Measurements from ENCODE around the gene ACSF2. TPM values are rescaled to one million over a fixed set of nuclear protein-coding genes. Genes with fewer than 3 reads are reported as not detected.

ACSF2 gene
- total and polyA plus RNA-seq, 2 of the 13 experiments (the other 11 are each of a cell fraction or from before 2014, with no cell fraction given) = 87.3 to 109 TPM

DNA sequence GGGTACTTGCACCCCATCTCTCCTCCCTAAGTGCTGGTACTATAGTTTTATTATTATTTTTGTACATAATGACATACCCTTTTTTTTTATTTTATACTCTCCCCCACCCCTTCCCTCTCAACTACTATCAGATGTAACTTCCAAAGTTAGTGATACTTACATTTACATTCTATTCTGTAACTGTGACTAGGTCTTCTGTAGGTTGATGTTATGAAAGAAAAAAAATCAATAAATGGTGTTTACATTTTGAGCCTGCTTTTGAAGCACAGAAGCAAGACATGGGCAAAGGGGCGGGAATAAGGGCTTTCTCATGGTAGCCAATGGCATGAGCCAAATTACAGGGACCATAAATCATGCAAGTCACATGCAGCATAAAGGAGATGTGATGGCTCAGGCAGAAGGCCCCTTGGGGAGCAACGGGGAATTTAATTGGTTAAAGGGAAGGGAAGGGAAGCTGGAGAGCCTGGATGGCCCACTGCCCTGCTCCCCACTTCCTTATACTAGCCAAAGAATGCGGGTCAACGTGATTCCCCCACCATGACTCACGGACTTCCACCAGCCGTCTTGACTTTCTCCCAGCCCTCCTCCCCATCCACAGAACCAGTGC, 2.4 kb upstream of the ACSF2 start (continued):
- no peak for TF ChIP-seq ZNF180 (CRISPR knock-in tag; IDR thresholded peaks at IDR 0.05; ENCODE audit: borderline replicate concordance, low read depth)
- 0 out of 2 replicates have a peak, but pooled peaks have one; percentile 25 for TF ChIP-seq ZFP36L1 (CRISPR knock-in tag; IDR thresholded peaks at IDR 0.05)
- TF ChIP-seq ZBTB39 (CRISPR knock-in tag; IDR thresholded peaks at IDR 0.05) = no peak
- TF ChIP-seq TBL1XR1 (IDR thresholded peaks at IDR 0.05; ENCODE audit: borderline replicate concordance, low read length, partially characterized antibody) = peak; percentile 69
- no peak for TF ChIP-seq ZNF782 (CRISPR knock-in tag; IDR thresholded peaks at IDR 0.05; ENCODE audit: borderline replicate concordance)
- TF ChIP-seq, protein P1, sequence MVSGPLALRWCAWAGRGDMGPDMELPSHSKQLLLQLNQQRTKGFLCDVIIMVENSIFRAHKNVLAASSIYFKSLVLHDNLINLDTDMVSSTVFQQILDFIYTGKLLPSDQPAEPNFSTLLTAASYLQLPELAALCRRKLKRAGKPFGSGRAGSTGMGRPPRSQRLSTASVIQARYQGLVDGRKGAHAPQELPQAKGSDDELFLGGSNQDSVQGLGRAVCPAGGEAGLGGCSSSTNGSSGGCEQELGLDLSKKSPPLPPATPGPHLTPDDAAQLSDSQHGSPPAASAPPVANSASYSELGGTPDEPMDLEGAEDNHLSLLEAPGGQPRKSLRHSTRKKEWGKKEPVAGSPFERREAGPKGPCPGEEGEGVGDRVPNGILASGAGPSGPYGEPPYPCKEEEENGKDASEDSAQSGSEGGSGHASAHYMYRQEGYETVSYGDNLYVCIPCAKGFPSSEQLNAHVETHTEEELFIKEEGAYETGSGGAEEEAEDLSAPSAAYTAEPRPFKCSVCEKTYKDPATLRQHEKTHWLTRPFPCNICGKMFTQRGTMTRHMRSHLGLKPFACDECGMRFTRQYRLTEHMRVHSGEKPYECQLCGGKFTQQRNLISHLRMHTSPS (CRISPR knock-in tag; IDR thresholded peaks at IDR 0.05; ENCODE audit: low read depth) = no peak
- TF ChIP-seq, protein P2, sequence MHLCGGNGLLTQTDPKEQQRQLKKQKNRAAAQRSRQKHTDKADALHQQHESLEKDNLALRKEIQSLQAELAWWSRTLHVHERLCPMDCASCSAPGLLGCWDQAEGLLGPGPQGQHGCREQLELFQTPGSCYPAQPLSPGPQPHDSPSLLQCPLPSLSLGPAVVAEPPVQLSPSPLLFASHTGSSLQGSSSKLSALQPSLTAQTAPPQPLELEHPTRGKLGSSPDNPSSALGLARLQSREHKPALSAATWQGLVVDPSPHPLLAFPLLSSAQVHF (CRISPR knock-in tag; IDR thresholded peaks at IDR 0.05) = no peak
- TF ChIP-seq KDM3A (CRISPR knock-in tag; IDR thresholded peaks at IDR 0.05; ENCODE audit: low read depth) = peak; percentile 86; the same call in 1 of the 2 replicates
- no peak; the same call in 1 of the 2 replicates for TF ChIP-seq JUNB (CRISPR knock-in tag; IDR thresholded peaks at IDR 0.05; ENCODE audit: borderline replicate concordance)
- no peak for TF ChIP-seq ZNF30 (CRISPR knock-in tag; IDR thresholded peaks at IDR 0.05)
- peak; percentile 50; the same call in 1 of the 2 replicates for TF ChIP-seq ZNF280D (CRISPR knock-in tag; IDR thresholded peaks at IDR 0.05)
- no peak for TF ChIP-seq ZNF816 (CRISPR knock-in tag; IDR thresholded peaks at IDR 0.05; ENCODE audit: borderline replicate concordance)
- no peak for TF ChIP-seq ZBTB4 (CRISPR knock-in tag; IDR thresholded peaks at IDR 0.05; ENCODE audit: borderline replicate concordance)
- TF ChIP-seq, protein P3, sequence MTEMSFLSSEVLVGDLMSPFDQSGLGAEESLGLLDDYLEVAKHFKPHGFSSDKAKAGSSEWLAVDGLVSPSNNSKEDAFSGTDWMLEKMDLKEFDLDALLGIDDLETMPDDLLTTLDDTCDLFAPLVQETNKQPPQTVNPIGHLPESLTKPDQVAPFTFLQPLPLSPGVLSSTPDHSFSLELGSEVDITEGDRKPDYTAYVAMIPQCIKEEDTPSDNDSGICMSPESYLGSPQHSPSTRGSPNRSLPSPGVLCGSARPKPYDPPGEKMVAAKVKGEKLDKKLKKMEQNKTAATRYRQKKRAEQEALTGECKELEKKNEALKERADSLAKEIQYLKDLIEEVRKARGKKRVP (CRISPR knock-in tag; IDR thresholded peaks at IDR 0.05) = peak in 1 of 2 experiments; percentile 48; a peak in 1 of 4 replicates
- no peak for TF ChIP-seq CBX1 (IDR thresholded peaks at IDR 0.05; ENCODE audit: low read depth)
- no peak for TF ChIP-seq CCDC6 (CRISPR knock-in tag; IDR thresholded peaks at IDR 0.05)

All from HepG2 (cell line).